ENCODE measurements around the gene RPRML. TPM values are rescaled to one million over a fixed set of nuclear protein-coding genes. Genes with fewer than 3 reads are reported as not detected.

RPRML gene
- total RNA-seq, 2 donors from 2014 or later, result 1.3 TPM; not detected in 1

- Histone ChIP-seq H3K36me3 (replicated peaks in 1 of 2; ENCODE audit: insufficient read depth in 1 of 2, low read depth in 2 of 2) (no peaks in the 10 kb centered on the region), H3K9me3 (no peaks in the 10 kb centered on the region), H3K4me1 (no peaks in the 10 kb centered on the region), H3K27ac (no peak overlapping the region), H3K27me3 (no peaks in the 10 kb centered on the region), H3K4me3 (no peak overlapping the region)
- ATAC-seq (no peak), DNase-seq (peak in 1 of 4 donors; percentile 4)
- intact Hi-C loops (cut with DNase I), result no loop called here
- WGBS, 2 donors, result 67 to 81% methylated on average over 9 of the region's 9 CpGs
- TF ChIP-seq POLR2A (IDR thresholded peaks at IDR 0.05) (no peak), CTCF (IDR thresholded peaks at IDR 0.05) (no peak)
Observed at GRCh38 chr17:46952115-46952514, 26.9 kb downstream of the RPRML start.

DNA sequence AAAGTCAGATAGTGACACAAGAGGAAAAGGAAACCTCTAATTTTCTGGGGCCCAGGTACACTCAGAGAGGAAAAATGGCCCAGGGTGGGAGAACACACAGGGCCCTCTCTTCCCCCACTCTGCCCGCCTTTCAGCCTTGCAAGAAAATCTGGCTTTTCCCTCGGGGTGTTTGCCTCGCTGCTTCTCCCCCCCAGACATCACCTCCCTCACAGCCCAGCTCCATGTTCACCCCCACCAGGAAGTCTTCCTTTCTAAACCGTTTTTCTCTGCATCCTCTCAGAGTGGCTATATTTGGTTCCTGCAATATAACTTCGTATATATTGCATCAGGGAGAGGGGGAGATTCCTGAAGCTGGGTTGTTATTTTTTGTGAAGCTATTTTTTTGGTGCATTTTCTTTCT, 27.3 kb downstream of the RPRML start:
- H3K4me1 ChIP-seq, result no peaks in the 10 kb centered on the region
- DNase-seq (no peak), ATAC-seq (no peak)
- TF ChIP-seq CTCF (IDR thresholded peaks at IDR 0.05) (no peak), POLR2A (IDR thresholded peaks at IDR 0.05) (no peak)
- H3K9me3 ChIP-seq, result no peaks in the 10 kb centered on the region
- no peak overlapping the region for H3K4me3 ChIP-seq
- H3K27ac ChIP-seq, result no peak overlapping the region
- H3K36me3 ChIP-seq (replicated peaks in 1 of 2; ENCODE audit: insufficient read depth in 1 of 2, low read depth in 2 of 2), result no peaks in the 10 kb centered on the region
- 19 to 34% methylated on average over 5 of the region's 5 CpGs for WGBS, 2 donors
- intact Hi-C loops (cut with DNase I), result no loop called here
- no peaks in the 10 kb centered on the region for H3K27me3 ChIP-seq

DNA sequence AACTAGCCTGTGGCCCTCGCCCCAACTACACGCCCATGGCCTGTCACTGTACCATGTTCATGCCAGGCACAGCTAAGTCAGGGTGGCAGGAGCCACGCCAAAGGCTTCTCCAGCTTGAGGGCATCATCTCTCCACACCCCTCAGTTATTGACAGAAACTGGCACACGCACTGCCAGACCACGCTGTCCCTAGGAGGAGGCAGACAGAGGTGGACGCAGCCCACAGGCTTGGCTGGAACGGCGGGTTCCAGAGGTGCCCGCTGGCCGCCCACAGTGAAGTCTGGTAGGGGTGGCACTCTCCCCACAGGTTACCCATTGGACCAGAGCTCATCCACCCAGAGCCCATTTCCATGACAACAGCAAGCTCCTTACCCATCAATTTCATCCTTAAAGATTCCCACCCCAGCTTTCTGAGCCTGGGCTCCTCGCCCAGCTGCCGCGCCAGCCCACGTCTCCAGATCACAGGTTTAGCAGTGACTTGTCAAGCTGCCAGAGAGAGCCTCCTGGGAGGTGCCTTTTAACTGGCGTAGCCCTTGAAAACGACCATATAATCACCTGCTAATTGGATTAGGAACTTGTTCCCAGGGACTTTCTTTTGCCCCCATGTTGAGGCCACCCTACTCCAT, 27.9 kb downstream of the RPRML start:
- Histone ChIP-seq H3K9me3 (no peaks in the 10 kb centered on the region), H3K27me3 (no peaks in the 10 kb centered on the region), H3K4me3 (no peak overlapping the region), H3K27ac (no peak overlapping the region), H3K36me3 (replicated peaks in 1 of 2; ENCODE audit: insufficient read depth in 1 of 2, low read depth in 2 of 2) (no peaks in the 10 kb centered on the region), H3K4me1 (no peaks in the 10 kb centered on the region)
- intact Hi-C loops (cut with DNase I), result no loop called here
- ATAC-seq, result peak; percentile 18
- TF ChIP-seq CTCF (IDR thresholded peaks at IDR 0.05) (no peak), POLR2A (IDR thresholded peaks at IDR 0.05) (no peak)
- peak in 1 of 4 donors; percentile 11 for DNase-seq
- WGBS, 2 donors, result 38 to 50% methylated on average over 8 to 16 of the region's 16 CpGs

GRCh38 chr17:46950342-46950996, 28.6 kb downstream of the RPRML start:
- no peaks in the 10 kb centered on the region for H3K9me3 ChIP-seq
- H3K4me3 ChIP-seq, result no peak overlapping the region
- ATAC-seq, result no peak
- DNase-seq, result peak in 1 of 4 donors; percentile 5
- WGBS, 2 donors, result 70 to 72% methylated on average over 6 to 7 of the region's 7 CpGs
- intact Hi-C loops (cut with DNase I), result no loop called here
- H3K27me3 ChIP-seq, result no peaks in the 10 kb centered on the region
- H3K27ac ChIP-seq, result no peak overlapping the region
- H3K36me3 ChIP-seq (replicated peaks in 1 of 2; ENCODE audit: insufficient read depth in 1 of 2, low read depth in 2 of 2), result no peaks in the 10 kb centered on the region
- H3K4me1 ChIP-seq, result no peaks in the 10 kb centered on the region
- no peak for TF ChIP-seq POLR2A (IDR thresholded peaks at IDR 0.05)
- no peak for TF ChIP-seq CTCF (IDR thresholded peaks at IDR 0.05)
